ENCODE data around the gene DMBX1.

The DMBX1 gene

DNA sequence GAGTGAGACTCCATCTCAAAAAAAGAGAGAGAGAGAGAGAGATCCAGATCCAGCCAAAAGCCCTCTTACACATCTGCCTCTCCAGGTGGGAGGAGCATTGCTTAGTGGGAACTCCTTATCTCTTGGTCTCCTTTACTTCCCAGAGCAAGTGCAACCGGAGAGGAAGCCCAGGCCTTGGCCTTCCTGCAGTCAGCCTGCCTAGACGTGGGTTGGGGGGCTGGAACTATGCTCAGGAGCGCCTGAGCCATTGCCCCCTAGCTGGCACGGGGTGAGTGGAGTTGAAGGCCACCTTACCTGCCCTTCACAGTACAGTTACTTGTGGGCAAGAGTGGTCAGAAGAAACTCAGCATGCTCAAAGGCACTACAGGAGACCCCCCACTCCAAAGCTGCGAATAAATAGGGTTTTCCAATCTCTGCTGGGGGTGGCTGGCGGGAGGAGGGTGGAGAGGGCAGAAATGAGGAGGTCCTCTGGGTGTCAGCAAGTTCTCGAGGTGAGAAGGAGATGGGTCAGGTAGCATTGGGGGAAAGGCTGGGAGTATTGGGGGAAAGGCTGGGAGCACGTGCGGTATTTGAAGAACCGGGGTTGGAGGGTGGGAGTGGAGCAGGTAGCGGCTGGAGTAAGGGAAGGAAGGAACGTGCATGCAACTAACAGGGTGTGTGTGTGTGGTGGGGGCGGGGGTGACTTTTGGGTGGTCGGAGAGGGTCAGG, 4.7 kb upstream of the DMBX1 start:
- DNase-seq: no peak

DNA sequence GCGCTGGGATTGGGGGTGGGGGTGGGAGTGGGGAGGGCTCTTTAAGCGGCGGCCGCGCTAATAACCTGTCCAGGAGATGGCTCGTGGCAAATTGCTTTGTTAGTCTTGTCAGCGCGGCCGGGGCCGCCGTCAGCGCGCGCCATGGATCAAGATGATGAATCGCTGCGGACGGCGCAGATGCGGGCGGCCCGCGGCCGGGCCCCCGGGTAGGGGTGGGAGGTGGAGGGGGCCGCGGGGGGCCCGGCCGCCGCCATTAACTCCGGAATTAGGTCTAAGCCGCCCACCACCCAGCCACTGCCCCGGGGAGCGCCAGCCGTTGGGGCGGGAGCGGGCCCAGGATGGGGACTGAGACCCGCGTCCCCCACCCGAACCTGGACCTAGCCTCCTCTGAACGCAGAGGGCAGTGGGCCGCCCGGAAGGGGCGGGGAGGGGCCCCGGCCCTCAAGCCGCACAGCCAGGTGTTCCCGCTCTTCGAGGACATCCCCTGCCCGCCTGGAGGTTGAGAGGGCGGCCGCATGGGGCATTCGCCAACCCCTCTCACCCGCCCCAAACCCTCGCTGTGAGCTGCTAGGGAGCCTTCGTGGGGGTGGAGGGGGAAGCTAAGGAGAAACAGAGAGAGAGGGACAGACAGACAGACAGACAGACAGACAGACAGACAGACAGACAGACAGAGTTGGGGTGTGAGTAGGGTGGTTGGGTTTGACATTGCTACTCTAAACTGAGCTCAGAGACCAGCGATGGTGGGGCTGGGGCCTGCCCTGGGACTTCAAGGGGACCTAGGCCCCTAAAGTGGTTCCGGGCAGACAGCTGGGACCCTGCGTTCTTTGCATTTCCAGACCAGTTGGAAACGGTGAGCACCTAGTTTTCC, 3.8 kb upstream of the DMBX1 start:
- no peak for DNase-seq

DNA sequence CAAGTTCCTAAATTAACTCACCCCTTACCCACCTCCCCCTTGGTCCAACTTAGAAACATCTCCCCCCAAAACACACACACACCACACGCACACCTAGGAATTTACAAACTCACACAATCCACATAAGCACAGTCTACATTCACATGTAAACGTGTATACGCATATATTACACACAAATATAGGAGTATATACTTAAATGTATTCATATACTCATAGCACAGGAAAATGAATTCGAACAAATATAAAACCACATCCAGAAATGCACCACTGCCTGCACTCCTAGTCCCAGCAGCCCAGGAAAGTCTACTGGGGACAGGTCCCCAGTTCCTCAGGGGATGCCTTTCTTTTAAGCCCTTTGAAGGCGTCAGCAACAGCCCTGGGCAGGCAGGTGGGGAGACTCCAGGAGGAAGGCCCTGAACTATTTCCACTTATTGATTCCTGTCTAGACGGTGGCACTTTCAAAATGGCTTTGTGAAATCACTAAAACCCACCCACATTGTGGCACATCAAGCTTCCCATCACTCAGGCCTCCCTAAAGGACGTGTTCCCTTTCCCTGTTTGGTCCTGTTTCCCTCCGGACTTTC, 3.1 kb upstream of the DMBX1 start:
- no peak for DNase-seq

DNA sequence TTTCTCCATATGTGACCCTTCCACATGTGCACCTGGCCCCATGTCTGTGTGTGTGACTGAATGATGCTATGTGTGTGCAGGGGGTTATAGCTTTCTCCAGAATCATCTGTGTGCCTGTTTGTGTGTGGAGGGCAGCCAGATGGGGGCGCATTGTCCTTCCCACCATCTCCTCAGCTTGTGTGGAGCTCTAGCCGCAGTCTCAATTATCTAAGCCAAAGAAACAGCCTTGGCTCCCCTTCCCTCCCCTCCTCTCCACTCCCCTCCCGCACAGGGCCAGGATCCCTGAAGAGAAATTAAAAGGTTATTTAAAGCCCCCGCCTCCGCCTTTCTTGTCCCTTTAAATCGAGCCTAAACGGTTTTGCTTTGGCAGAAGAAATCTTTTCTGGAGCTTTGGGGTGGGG, 1.8 kb upstream of the DMBX1 start:
- DNase-seq: peak; percentile 75

DNA sequence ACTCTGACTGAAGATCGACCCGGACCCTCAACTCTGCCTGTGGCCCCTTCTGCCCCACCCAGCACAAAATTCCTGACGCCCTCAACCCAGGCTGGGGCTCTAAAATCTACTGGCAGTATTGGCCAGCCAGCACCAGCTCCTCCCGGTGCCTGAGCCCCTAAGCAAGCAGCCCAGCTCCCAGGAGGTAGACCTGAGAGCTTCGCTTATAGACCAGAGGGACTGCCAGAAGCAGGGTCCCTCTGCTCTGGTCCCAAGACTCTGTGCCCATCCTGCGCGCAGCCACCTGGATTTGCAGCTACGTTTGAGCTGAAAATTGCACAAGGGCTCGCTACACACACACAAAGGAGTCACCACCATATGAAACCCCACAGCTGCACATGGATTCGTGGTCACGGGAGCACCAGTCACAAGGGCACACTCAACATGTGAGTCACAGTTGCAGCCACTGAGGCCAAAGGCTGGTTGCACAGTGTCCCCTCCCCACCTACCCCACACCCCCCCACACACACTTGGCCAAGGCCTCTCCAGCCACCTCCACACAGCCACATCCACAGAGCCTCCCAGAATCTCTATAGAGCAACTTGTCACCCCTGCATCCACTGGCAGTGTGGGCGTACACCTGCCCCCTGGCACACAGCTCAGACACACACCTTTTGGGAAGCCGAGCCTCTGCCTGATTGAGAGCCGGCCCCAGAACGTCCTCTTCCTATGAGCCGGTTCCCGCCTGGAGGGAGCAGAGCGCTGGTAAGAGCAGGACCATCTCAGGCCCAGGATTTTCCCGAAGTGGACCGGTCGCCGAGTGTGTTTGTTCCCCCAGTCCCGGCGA, 1.1 kb upstream of the DMBX1 start:
- DNase-seq: no peak

DNA sequence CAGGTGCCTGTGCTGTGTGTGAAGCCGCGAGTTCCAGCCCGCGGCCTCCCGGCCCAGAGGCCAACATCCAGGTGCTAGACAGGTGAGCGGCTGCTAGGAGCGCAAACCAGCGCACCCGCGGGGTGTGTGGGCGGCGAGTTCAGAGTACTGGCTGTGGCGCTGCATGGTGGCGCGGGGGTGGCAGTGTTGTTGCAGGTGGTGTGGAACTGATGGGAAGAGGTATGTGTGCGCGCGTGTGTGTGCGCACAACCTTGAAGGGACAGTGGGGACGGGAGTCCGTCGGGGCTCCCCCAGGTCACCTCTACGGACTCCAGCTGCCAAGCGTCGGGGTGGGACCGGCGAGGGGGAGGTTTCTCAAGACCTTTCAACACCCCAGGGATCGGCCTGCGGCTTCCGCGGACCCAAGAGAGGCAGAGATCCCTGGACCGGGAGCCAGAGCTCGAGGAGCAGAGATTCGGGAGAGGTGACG, 433 bp upstream of the DMBX1 start:
- no peak for DNase-seq

DNA sequence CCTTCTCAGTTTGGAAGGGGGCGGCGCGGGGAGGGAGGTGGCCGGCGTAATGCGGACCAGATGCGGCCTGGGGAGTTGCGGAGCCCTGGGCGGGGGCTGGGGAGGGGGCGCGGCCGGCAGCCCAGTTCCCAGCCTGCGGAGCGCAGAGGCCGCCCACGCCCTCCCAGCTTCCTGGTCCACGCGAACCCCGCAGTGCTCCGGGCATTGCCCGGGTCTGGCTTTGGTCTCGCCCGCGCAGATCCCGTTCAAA, 695 bp downstream of the DMBX1 start:
- DNase-seq: no peak

DNA sequence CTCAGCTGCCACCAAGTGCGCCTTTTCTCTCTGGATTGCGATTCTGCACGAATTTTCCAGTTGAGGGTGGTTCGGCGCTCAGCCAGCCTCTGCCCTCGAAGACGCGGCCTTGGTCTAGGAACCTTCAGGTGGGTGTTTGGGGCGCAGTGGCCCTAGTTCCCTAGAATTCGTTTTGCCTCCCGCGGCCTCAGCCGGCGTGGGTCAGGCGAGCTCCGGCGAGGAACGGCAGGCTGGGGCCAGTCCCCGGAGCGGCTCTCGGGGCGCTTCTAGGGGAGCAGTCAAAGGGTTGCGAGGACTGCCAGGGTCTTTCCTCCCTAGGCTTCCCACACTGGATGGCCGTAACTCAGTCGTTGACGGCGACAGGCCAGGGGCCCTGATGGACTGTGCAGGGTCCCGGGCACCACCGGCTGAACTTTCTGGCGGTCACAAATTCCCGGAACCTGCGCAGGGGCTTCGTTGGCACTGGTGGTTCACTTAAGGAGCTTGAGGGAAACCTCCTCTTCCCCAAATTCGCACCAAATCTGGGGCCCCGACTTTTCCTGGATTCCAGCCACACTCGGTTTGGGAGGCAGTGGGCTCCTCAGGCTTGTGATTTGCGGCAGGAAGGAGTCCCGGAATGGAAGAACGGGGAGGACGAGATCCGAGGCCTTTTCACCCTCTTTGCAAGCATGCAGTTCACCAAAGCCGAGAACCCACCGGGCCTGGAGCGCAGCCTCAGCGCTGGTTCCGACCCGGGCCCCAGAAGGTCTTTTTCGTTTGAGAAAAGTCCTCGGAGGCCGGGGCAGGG, 1.2 kb downstream of the DMBX1 start:
- no peak for DNase-seq

DNA sequence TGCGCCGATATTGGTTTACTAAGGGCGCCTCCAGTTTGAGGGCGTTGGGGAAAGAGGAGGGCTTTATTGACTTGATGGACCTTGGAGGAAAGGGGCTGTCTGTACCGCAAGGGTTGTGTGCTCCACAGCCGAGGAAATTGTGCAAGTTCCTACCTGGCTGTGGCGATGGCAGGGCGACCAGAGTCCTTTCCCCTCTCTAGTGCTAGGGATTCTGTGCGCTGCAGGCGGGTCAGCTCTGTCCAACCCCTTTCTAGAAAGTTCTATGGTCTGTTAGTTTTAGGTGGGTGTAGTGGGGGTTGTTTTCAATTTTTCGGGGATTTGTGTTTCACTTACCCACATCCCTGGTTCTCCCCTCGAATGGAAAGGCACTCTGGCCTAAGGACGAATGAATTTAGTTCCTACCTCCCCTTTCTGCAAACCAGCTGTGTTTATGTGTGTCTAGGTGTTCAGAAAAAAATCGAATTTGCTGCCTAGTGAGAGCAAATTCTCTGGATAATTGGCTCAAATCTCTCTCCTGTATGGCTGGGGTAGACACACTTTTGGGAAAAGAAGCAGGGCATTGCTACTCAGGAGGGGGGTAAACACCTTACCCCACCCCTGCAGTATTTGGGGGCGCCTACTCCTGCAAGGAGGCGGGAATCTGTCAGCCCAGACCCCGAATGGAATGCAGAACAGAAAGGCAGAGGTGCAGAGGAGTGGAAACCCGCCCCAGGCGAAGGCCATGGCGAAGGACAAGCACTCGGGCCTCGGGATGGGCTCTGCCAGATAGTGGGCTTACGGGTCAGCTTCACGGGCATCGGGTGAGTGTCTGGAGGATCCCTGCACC, 2.0 kb downstream of the DMBX1 start:
- no peak for DNase-seq

DNA sequence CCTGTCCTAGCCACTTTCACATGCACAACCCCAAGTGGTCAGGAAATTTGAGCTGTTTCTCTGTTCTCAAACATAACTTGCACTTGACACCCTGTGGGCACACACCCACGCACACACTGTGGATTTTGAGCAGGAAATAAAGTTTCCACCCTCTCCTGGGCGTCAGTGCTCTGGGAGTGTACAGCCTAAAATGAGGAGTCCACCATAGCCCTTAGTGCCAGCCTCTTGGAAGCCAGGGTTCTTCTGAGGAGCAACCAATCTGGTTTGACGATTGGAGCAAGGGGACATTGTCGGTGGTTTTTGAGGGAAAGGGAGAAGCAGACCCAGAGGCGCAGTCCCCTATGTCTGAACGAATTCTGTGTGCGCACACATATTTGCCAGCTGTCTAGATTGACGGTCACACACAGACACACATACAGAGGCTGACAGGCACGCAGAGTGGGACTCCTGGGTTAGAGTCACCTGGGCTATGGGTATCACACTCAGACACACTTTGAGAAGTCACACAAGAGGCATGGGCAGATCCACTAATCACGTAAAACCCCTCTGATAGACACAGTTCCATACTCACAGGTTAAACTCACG, 2.7 kb downstream of the DMBX1 start:
- DNase-seq: no peak

DNA sequence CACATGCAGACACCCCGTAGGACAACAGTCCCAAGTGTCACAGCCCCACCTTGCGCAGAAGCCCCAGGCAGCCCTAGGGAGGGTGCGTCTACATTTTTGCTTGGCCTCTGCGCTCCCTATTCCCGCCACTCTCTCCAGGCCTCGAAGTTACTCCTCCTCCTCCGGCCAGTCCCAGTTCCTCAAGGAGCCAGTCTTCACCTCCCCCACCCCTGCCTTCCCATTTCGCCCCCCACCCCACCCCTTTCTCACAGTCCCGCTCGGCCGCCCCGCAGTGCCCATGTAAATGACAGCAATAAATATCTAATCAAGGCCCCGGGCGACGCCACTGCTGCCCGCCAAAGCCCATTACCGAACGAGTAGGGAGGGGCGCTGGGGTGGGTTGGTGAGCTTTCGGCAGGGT, 3.2 kb downstream of the DMBX1 start:
- DNase-seq: no peak

DNA sequence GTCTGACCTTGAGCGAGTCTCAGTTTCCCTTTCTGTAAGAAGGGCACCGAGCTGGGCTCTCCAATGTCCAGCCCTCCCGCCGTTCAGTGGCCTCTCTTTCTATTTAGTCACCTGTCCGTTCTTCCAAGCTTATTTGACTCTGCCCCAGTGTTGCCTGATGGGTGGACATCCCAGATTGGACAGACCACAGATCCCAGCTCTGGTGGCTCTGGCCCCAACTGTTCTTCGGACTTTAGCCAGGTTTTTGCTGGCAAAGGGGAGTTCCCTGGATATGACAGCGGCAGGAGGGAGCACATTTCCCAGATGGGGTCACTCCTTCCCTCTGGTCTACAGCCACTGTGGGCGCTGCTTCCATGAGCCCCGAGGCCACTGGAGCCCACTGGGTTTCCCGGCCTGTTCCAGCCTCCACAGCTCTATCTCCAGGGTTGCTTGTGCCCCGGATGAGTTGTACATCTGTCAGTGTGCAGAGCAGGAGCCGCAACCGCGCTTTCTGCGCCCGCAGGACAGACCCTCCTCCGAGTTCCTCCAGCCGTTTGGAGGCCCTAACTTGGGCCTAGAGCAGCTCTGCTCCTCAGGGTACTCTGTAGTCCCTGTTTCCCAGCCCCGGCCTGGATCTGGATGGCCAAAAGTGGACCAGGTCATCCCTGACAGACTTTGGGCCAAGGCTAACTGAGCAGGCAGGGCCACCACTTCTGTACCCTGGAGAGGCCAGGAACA, 3.8 kb downstream of the DMBX1 start:
- DNase-seq: no peak

DNA sequence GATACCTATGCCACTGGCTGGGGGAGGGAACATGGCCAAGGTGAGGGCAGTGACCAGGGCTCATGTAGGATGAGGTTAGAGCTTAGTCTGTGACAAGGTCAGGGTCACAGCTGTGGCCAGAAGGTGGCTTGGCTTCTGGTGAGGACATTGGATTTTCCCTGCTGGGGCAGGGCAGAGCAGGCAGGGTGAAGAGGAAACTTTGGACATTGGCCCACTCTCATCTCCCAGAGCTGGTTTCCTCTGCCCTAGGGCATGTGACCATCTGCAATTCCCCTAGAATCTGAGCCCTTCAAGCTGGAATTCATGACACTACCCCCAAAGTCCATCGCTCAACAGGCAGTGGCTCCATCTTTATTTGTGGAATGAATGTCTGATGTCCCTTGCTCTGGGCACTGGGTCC, 5.3 kb downstream of the DMBX1 start:
- no peak for DNase-seq

DNA sequence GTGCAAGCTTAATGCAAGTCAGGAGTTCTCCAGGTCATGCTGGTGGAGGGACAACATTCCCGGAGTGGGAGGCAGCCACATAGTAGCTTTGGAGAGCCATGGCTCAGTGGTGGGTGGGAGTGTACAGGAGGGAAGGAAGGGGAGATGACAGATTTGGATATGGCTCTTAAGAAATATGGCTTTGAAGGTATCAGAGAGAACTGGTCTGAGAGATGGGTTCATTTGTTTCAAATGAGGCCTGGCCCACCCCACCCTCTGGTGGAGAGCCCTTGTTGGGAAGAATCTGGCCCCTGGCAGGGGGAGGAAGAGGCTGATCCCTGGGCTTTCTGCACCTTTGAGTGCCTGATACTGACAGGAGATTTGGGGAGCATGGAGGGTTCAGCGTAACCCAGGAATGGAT, 6.1 kb downstream of the DMBX1 start:
- DNase-seq: no peak

DNA sequence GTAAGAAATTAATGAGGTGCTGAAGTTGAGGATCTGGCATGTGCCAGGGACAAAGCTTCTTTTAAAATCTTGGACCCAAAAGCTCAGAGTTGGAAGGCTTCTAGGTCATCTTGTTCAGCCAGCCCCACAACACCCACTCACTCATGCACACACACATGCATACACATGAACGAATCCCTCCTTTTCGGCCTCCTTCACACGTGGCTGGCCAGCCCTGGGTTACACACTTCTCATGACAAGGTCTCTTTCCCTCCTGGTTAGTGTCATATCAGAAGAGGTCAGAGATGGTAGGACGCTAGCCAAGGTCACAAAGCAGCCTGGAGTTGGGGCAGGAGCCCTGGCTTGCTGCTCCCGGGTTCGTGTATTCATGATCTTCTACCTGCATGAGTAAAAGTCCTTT, 6.9 kb downstream of the DMBX1 start:
- no peak for DNase-seq

DNA sequence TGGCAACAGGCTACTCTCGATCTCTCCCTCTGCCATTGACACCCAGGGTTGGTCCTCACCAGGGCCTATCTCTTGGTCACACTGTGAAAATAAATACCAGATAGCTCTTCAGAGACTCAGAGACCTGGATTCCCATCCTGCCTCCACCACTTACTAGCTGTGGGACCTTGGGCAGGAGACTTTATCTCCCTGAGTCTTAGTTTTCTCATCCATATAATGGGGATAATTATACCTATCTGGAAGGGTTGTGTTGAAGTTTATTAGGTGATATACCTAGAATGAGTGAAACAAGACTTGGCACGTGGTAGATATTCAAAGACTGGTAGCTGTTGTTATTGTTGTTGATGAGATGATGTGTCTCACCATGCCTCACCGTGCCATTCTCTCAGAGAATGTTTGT, 7.4 kb downstream of the DMBX1 start:
- no peak for DNase-seq

DNA sequence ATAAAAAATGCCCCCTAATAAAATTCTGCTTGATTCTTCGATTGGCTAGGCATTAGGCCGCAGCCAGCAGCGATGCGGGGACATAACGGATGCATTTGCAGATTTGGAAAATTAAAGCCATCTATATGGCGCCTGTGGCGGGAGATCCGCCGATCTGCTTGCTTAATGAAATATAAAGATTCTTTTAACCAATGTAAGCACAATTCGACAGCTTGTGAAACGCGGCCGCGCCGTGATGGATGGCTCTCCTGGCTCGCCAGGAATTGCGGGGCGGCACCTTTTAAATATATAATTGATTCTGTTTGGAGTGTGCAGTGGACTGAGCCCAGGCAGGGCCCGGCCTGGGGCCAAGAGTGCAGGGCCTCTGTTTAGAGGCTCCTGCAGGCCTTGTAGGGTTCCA, 8.0 kb downstream of the DMBX1 start:
- no peak for DNase-seq

DNA sequence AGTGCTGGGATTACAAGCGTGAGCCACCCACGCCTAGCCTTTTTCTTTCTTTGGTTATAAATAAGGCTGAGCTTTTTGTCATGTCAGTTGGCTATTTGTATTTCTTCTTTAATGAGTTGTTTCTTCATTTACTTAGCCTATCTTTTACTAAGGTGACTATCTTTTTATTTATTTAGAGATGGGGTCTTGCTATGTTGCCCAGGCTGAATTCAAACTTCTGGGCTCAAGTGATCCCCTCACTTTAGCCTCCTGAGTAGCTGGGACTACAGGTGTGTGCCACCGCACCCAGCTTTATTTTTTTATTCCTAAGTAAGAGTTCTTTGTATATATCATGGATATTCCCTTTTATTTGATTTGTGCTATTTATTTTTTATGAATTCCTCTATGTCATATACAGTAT, 11.9 kb downstream of the DMBX1 start:
- DNase-seq: no peak

DNA sequence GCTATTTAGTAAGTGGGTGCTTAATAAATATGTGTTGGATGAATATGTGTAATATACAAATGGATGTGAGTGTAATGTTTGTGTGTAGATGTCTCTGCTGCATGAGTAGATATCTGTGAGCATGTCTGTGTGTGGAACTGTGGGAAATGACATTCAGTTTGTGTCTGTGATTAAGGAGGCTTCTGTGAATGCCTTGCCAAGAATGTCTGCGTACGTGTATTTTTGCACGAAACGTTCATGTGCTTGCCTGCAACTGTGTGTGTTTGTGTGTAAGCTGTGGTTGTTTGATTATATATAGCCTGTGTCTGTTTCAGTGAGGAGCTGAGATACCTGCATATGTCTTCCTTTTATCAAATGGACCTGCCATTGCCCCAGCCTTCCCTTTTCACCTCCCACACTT, 13.8 kb downstream of the DMBX1 start:
- DNase-seq: no peak

DNA sequence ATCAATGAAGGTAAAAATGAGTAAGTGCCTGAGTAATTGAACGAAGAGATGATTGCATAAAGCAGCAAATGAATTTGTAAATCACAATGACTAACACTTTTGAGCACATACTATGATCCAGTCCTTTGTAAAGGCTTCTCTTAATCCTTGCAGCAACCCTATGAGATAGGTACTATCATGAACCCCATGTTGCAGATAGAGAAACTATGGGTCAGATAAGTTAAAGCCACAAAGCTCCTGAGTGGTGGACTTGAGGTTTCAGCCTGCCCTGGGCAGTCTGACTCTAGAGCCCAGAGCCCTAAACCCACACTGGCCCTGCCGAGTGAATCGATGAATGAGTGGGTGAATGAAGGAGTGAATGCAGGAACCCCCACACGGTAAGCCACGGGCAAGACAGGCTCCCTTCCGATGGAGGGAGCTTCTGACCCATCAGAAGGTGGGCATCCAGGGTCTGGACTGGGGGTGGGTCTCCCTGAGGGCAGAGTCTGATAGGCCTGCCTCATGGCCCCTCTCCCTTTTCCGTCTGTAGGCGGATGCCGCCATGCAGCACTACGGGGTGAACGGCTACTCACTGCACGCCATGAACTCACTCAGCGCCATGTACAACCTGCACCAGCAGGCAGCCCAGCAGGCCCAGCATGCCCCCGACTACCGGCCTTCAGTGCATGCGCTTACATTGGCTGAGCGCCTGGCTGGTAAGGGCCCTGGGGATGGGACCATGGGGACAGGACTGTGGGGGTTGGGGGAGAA, 17.0 kb downstream of the DMBX1 start:
- DNase-seq: no peak

Data from islet precursor cell (in vitro differentiated cells).